Measurements from ENCODE around the gene KRT6B.

Gene KRT6B

GRCh38 chr12:52401926-52402325 is 50.0 kb downstream of the KRT6B start:
- no peak for DNase-seq (ENCODE audit: low read depth in 1 of 2, low spot score in 1 of 2)
- no peak overlapping the region for H3K27ac ChIP-seq (replicated peaks)
- no peak overlapping the region for H3K4me3 ChIP-seq (replicated peaks; ENCODE audit: insufficient read depth, low read length)
- no peaks in the 10 kb centered on the region for H3K27me3 ChIP-seq (ENCODE audit: insufficient read depth, poor library complexity, severe bottlenecking)
- TF ChIP-seq CTCF (IDR thresholded peaks at IDR 0.05; ENCODE audit: insufficient read depth, low read length) (no peak), POLR2AphosphoS5 (IDR thresholded peaks at IDR 0.05; ENCODE audit: low read depth) (no peak), GABPA (IDR thresholded peaks at IDR 0.05; ENCODE audit: low read depth) (no peak), REST (IDR thresholded peaks at IDR 0.05; ENCODE audit: insufficient replicate concordance, low read depth) (no peak), SPI1 (IDR thresholded peaks at IDR 0.05; ENCODE audit: borderline replicate concordance, low read depth) (no peak)

GRCh38 chr12:52401526-52401925 is 50.4 kb downstream of the KRT6B start:
- H3K27ac ChIP-seq (replicated peaks): no peak overlapping the region
- TF ChIP-seq POLR2AphosphoS5 (IDR thresholded peaks at IDR 0.05; ENCODE audit: low read depth) (no peak), SPI1 (IDR thresholded peaks at IDR 0.05; ENCODE audit: borderline replicate concordance, low read depth) (no peak), GABPA (IDR thresholded peaks at IDR 0.05; ENCODE audit: low read depth) (no peak), CTCF (IDR thresholded peaks at IDR 0.05; ENCODE audit: insufficient read depth, low read length) (no peak), REST (IDR thresholded peaks at IDR 0.05; ENCODE audit: insufficient replicate concordance, low read depth) (no peak)
- H3K4me3 ChIP-seq (replicated peaks; ENCODE audit: insufficient read depth, low read length): no peak overlapping the region
- DNase-seq (ENCODE audit: low read depth in 1 of 2, low spot score in 1 of 2): no peak
- H3K27me3 ChIP-seq (ENCODE audit: insufficient read depth, poor library complexity, severe bottlenecking): no peaks in the 10 kb centered on the region

- Histone ChIP-seq H3K4me3 (replicated peaks; ENCODE audit: insufficient read depth, low read length) (no peak overlapping the region), H3K27ac (replicated peaks) (no peak overlapping the region), H3K27me3 (ENCODE audit: insufficient read depth, poor library complexity, severe bottlenecking) (no peaks in the 10 kb centered on the region)
- no peak for TF ChIP-seq REST (IDR thresholded peaks at IDR 0.05; ENCODE audit: insufficient replicate concordance, low read depth)
- TF ChIP-seq SPI1 (IDR thresholded peaks at IDR 0.05; ENCODE audit: borderline replicate concordance, low read depth): no peak
- TF ChIP-seq POLR2AphosphoS5 (IDR thresholded peaks at IDR 0.05; ENCODE audit: low read depth): no peak
- no peak for TF ChIP-seq GABPA (IDR thresholded peaks at IDR 0.05; ENCODE audit: low read depth)
- no peak for TF ChIP-seq CTCF (IDR thresholded peaks at IDR 0.05; ENCODE audit: insufficient read depth, low read length)
- DNase-seq (ENCODE audit: low read depth in 1 of 2, low spot score in 1 of 2): no peak
Observed at GRCh38 chr12:52400906-52401305, 51.0 kb downstream of the KRT6B start.

Data from HL-60 (cell line).